Measurements from ENCODE around the gene CACNA1F. TPM values are rescaled to one million over a fixed set of nuclear protein-coding genes. Genes with fewer than 3 reads are reported as not detected.

CACNA1F gene
- polyA plus RNA-seq, 4 donors = 0.08 to 0.45 (median 0.22) TPM

DNA sequence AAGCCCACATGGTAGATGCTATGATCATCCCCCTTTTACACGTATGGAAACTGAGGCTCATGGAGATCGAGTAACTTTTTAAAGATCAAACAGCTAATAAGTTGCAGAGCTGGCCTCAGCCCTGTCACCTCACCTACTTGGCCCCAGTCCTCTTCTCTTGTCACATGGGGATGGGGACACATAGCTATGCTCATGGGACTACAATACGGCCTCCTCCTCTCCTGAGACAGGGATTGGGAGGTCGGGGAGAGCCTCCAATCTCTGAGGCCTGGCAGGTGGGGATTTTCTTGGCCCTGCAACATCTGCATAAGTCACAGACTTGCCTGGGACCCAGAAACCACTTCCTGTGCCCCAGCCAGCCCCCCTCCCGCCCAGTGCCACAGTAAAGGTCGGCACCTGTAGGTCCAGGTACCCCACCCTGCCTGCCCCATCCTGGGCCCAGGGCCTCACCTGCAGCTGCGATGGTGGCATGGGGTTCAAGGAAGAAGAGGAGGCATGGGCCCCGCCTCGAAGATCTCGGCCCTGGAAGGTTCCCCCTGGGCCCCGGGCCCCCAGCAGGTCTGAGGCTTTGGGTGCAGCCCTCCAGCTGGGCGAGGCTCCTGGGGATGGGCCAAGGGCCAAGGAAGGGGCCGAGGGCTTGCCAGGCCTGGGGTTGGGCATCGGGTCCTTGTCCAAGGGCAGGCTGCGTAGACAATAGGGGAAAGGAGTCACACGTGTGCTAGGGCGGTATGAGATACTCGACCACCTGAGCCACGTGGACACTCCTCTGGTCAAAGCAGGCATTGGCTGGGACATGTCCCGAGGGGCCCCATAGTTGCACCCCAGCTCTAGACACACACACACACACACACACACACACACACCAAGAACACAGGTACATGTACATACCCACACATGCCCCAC is 25.0 kb upstream of the CACNA1F start:
- DNase-seq (ENCODE audit: low read depth in 4 of 4, low spot score in 3 of 4) = no peak

GRCh38 chrX:49257074-49257790 is 24.1 kb upstream of the CACNA1F start:
- DNase-seq (ENCODE audit: low read depth in 4 of 4, low spot score in 3 of 4) = no peak

GRCh38 chrX:49256268-49256995 is 23.3 kb upstream of the CACNA1F start:
- no peak for DNase-seq (ENCODE audit: low read depth in 4 of 4, low spot score in 3 of 4)

DNA sequence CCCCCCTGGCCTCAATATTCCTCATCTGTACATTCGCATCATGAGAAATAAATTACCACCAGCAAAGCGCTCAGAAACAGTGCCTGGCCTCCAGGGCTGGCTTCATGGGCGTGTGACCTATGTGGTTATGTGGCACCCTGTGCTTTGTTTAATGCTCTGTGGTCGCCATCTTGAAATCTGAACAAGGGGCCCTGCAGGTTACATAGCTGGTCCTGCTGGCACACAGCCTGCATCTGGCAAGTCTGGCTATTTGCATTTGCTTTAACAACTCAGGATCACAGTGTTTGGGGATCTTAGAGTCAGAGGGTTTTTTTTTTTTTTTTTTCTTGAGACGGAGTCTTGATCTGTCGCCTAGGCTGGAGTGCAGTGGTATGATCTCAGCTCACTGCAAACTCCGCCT is 21.5 kb upstream of the CACNA1F start:
- no peak for DNase-seq (ENCODE audit: low read depth in 4 of 4, low spot score in 3 of 4)

- no peak for DNase-seq (ENCODE audit: low read depth in 4 of 4, low spot score in 3 of 4)
Measured at GRCh38 chrX:49251325-49251724, 18.2 kb upstream of the CACNA1F start.

GRCh38 chrX:49250578-49250977 is 17.4 kb upstream of the CACNA1F start:
- no peak for DNase-seq (ENCODE audit: low read depth in 4 of 4, low spot score in 3 of 4)

GRCh38 chrX:49250066-49250465 is 16.9 kb upstream of the CACNA1F start:
- no peak for DNase-seq (ENCODE audit: low read depth in 4 of 4, low spot score in 3 of 4)

DNA sequence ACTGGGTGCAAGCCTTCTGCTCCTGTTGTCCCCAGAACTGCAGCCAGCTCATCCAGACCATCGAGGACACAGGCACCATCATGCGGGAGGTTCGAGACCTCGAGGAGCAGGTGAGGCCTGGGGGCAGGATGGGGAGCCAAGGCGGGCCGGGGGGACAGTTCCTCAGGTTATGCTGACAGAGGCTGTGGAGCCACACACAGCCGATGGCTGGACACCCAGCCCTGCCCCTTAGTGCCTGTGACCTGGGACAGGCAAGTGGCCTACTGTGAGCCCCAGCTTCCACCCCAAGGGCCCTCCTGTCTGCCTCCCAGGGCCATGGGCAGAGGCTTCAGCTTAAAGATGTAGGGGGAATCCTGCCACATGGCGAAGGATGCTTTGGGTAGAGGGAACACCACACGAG is 16.5 kb upstream of the CACNA1F start:
- DNase-seq (ENCODE audit: low read depth in 4 of 4, low spot score in 3 of 4) = no peak

DNA sequence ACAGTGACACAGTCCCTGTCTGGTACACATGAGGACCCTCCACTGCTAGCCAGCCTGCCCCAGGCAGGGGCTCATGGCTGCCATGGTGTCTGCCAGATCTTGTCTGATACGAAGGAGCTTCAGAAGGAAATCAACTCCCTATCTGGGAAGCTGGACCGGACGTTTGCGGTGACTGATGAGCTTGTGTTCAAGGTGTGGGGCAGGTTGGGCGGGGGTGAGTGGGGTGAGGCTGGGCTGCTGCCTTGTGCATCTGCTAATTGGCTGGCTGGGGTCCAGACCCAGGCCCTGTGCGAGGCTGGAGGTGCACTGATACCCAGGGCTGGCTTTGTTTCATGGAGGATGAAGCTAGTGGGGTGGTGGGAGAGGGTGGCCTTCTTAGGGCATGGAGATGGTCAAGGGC is 15.9 kb upstream of the CACNA1F start:
- DNase-seq (ENCODE audit: low read depth in 4 of 4, low spot score in 3 of 4) = no peak

GRCh38 chrX:49247916-49248811 is 15.0 kb upstream of the CACNA1F start:
- no peak for DNase-seq (ENCODE audit: low read depth in 4 of 4, low spot score in 3 of 4)

- no peak for DNase-seq (ENCODE audit: low read depth in 4 of 4, low spot score in 3 of 4)
Measured at GRCh38 chrX:49247346-49247745, 14.2 kb upstream of the CACNA1F start.

- DNase-seq (ENCODE audit: low read depth in 4 of 4, low spot score in 3 of 4) = no peak
Measured at GRCh38 chrX:49246541-49246940, 13.4 kb upstream of the CACNA1F start.

DNA sequence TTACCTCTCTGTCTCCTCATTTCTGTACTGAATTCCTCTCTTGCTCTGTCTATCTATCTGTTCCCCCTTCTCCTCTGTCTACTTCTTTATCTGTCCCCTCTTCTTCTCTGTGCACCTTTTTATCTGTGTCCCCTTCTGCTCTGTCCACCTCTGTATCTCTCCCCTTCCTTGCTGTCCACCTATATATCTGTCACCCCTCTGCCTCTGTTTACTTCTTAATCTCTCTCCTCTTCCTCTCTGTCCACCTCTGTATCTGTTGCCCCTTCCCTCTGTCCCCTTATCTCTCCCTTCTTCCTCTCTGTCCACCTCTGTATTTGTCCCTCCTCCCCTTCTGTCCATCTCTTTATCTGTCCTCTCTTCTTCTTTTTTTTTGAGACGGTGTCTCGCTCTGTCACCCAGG is 11.1 kb upstream of the CACNA1F start:
- no peak for DNase-seq (ENCODE audit: low read depth in 4 of 4, low spot score in 3 of 4)

- DNase-seq (ENCODE audit: low read depth in 4 of 4, low spot score in 3 of 4) = no peak
Measured at GRCh38 chrX:49243166-49243565, 10.0 kb upstream of the CACNA1F start.

- DNase-seq (ENCODE audit: low read depth in 4 of 4, low spot score in 3 of 4) = no peak
Measured at GRCh38 chrX:49242545-49243066, 9.5 kb upstream of the CACNA1F start.

DNA sequence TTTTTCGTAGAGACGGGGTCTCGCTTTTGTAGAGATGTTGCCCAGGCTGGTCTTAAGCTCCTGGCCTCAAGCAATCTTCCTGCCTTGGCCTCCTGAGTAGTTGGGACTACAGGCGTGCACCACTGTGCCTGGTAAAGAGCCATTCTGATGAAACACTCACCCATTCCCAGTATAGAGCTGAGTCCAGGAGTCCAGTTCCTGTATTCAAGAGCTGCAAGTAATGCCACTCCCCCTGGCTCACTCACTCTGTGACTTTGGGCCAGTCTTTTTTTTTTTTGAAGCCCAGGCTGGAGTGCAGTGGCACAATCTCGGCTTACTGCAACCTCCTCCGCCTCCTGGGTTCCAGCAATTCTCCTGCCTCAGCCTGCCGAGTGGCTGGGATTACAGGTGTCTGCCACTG is 5.6 kb upstream of the CACNA1F start:
- DNase-seq (ENCODE audit: low read depth in 4 of 4, low spot score in 3 of 4) = no peak

DNA sequence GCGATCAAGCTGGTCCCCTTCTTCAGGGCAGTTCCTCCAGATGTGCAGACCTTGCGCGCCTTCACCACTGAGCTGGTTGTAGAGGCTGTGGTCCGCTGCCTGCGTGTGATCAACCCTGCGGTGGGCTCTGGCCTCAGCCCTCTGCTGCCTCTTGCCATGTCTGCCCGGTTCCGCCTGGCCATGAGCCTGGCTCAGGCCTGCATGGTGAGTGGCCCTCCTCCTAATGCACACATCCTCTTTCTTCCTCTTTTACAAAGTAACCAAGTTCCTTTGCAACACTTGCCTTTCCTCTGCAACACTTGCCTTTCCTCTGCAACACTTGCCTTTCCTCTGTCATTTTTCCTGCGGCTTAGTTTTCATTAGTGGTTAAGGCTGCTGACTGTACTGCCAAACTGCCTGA is 3.9 kb upstream of the CACNA1F start:
- DNase-seq (ENCODE audit: low read depth in 4 of 4, low spot score in 3 of 4) = no peak

- DNase-seq (ENCODE audit: low read depth in 4 of 4, low spot score in 3 of 4) = no peak
Measured at GRCh38 chrX:49233887-49234555, 881 bp upstream of the CACNA1F start.

- DNase-seq (ENCODE audit: low read depth in 4 of 4, low spot score in 3 of 4) = no peak
Measured at GRCh38 chrX:49232525-49232924, 615 bp downstream of the CACNA1F start.
